GF-D8 (cell line): Measurements from ENCODE around the gene RCAN3.

Experiments used
- DNase-seq: peaks from one replicate; lab custom pipeline; 2025; lab: John Stamatoyannopoulos, UW

The RCAN3 gene

DNA sequence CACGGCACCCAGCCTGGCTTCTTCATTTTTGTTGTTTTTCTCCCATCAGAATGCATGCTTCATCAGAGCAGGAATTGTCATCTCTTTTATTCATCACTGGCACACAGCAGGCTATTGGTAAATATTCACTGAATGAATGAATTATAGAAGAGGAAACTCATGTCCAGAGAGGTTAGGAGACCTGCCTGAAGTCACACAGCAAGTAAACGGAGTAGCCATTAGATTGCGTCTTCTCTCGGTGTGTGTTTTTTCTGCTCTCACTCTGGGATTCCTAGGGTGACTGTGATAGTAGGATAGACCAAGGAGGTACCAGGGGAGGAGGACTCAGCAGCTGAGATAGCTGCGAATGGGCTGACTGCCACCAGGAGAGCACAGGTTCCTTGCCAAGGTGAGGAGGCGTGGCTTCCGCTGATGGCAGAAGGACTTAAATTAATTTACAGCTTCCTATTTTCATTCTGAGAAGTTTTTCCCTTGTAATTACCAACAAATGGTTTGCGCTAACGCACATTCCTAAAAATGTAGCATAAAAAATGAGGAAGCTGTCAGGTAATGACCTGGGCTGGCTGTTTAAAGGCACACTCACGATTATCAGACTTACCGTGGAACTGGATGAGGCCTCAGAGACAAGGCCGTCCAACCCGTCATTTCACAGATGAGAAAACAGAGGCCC lies 48.8 kb downstream of the RCAN3 start:
- DNase-seq, result no peak

DNA sequence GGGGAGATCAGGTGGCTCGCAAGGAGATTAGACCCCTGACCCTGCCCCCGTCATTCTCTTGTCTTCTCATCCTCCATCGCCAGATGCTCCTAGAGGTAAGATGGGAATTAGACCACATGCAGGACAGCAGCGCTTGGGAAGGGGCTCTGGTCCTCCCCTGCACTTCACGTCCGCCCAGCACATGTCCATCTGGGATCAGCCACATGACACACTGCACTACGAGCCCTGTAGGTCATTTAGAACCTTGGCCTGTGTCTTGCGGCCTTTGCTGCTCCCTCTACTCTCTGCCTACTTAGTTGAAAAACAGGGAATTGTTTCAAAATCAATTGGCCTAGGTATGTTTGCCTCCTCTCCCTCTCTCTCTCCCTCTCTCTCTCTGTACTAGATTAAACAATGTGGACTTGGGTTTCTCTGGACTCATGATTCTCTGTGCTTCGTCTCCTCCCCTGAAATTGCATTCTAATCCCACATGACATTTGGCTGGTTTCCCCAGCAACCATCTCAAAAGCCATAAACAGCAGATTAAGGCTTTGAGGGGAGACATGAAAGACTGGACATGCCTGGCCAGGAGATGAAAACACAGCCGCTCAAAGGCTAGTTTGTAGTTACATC lies 49.4 kb downstream of the RCAN3 start:
- DNase-seq, result no peak

DNA sequence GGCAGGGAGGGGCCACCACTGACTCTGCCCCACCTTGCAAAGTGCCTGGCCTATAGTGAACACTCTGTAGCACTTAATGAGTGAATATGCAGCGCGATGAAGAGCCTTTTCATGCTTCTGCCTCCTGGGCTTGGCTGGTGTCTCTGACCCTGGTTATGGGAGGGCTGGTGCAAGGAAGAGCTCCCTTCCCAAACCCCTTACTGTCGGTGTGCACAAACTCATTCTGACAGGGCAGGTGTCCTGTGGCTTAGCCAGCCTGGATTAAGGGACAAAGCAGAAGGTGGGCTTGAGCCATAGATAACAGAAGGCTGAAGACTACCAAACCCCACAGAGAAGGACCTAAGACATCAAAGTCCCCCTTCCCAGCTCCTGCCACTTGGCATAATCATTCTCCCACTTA lies 51.3 kb downstream of the RCAN3 start:
- DNase-seq, result no peak

DNA sequence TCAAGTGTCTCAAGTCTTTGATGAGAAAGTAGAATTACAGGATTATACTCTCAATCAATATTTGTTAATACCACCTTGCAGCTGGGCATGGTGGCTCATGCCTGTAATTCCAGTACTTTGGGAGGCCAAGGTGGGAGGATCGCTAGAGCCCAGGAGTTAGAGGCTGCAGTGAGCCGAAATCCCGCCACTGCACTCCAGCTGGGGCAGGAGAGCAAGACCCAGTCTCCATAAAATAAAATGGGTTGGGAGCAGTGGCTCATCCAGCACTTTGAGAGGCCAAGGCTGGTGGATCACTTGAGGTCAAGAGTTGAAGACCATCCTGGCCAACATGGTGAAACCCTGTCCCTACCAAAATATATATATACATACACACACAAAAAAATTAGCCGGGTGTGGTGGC lies 52.1 kb downstream of the RCAN3 start:
- no peak for DNase-seq

- no peak for DNase-seq
These were observed 53.2 kb downstream of the RCAN3 start, which contains the start of gene NCMAP for GRCh38 chr1:24555591-24556413. TSS of gene NCMAP (plus strand) at chr1:24556087. CDS start at chr1:24595431, 39,344 bp downstream.

DNA sequence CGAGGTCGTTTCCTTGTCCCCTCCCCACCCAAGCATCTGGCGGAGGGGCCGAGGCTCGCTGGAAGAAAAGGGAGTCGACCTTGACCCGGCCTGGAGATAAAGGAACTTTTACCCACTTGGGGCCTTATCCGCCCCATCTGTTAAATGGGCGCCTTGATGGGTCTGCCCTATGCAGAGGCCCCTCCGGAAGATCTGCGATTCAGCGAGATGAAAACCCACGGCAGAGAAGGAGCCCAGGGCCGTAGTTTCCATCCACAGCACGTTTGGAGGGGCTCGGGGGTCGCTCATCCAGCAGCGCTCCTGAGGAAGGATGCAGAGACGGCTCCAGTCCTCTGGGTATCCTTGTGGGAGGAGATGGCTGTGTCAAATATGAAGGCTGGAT lies 53.8 kb downstream of the RCAN3 start:
- DNase-seq, result no peak

- no peak for DNase-seq
These were observed 54.6 kb downstream of the RCAN3 start for GRCh38 chr1:24557220-24557619.

DNA sequence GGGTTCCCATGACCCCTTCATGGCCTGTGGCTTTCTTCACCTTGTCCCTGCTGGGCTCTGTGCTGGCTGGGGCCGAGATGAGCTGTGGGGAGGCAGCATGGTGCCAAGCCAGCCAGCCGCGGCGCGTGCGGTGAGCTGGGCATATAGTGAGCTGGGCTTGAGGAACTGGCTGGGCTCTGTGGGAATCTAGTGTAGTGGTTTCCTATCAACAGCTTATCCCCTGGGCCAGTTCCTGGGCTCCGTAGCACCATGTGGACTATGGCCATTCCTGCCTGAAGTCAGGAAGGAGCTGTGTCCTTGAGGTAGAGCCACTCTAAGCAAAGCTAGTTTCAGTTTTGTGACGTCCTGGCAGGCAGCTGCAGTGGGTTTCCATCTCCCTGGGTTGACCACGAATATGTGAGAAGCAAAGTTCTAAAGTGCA lies 55.1 kb downstream of the RCAN3 start:
- no peak for DNase-seq

DNA sequence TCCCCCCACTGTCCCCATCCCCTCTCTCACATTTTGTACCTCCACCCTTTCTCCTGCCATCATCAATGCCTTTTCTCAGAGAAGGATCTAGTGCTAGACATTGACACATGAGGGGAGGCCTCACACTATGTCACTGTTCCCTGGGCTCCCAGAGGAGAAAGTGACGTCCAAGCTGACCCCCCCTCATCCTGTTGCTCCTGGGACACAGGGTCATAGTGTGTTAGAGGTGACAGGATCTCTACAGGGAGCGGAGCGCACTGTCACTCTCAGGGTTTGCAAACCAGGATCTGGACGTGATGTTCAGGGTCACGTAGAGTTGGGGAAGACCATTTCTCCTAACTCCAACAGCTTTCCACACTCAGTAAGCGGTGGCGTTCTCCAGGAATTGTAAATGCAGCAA lies 55.8 kb downstream of the RCAN3 start:
- no peak for DNase-seq

DNA sequence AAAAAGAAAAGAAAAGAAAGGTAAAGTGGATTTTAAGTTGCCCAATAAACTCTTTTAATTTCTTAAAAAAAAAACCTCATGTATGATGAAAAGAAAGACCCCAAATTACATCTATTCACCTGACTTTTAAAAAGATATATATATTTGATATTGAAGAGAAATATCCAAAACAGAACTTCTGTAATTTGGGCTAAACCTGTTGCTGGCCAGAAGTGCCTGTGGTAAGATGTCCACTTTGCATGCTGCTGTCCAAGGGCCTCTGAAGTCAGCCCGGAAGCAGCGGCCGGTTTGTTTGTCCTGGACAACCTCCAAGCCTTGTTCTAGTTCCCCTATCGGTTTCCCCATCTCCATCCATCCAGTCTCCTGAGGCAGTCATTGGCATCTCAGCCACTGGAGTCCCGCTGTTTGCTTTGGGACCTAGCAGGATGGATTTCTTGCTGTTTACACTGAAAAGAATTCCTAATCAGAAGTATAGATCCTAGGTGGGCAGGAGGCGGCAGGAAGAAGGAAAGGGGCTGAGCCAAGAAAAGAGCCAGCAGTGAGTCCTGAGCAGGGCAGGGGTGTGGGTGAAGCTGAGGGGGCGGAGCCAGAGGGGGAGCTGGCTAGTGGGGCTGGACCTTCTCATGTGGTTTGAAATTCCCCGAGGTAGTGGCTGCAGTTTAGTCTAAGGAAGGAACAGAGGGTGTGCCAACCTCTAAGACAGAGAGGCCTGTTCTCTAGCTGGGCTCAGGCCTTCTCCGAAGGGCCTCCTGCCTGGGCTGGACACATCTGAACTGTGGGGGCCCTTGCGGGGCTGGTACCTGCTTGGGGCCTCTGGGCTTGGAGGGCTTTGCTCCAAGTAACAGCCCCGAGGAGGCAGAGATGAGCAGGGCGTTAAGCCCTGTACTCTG lies 56.5 kb downstream of the RCAN3 start:
- DNase-seq, result no peak

GRCh38 chr1:24560361-24560760 lies 57.7 kb downstream of the RCAN3 start:
- DNase-seq, result no peak

GRCh38 chr1:24562625-24563024 lies 60.0 kb downstream of the RCAN3 start:
- DNase-seq, result no peak

DNA sequence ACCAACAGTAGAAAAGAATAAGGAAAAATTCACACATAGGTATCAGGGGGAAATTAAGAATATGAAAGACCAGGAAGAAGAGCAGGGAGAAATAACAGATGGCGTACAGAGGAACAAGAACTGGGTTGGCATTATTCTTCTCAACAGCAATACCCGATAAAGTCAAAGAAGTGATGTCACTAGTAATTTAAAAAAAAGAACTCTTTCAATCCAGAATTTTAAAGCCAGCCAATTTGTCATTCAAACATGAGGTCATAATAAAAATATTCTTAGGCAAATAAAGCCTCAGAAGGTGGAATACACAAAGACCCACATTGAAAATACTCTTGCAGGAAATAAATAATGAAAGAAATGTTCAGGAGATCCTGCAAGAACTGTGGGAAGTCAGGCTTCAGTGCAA lies 62.1 kb downstream of the RCAN3 start:
- DNase-seq, result no peak

GRCh38 chr1:24566236-24566867 lies 63.7 kb downstream of the RCAN3 start:
- DNase-seq, result no peak

DNA sequence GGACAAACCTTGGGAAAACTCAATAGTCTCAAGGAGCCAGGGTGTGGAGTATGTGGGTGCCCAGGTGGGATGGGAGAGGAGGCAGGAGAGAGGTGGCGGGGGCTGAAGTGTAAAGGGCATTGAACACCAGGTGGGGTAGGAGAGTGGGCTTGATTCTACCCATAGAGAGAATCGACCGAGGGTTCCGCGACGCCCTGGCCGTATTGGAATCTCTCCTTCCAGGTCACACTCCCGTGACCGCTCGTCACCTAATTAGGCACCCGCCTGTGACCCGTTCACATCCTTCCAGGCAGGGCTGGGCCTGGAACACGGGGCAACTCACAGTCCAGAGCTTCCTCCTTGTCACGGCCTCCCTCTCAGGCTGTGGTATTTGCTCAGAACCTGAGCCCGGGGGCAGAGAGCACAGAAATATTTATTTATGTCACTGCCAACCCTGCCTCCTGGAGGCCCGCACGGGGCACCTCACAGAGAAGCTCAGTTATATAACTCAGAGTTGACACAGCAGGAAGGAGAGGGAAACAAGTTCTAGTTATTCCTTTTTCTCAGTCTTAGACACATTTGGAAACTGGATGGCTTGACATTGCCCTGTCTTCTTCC lies 65.3 kb downstream of the RCAN3 start:
- no peak for DNase-seq

DNA sequence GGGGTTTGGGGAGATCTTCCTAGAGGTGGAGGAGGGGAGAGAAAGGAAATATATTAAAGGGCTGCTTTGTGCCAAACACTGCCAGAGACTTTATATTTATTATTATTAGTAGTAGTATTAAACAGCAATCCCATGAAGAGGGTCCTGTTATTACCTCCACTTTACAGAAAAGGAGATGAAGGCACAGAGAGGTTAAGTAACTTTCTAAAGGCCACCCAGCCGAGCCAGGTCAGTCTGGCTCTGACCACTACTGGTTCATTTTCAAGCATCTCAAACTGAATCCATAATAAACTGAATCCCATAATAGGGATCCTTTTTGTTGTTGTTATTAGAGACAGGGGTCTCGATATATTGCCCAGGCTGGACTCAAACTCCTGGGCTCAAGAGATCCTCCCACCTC lies 65.8 kb downstream of the RCAN3 start:
- no peak for DNase-seq

DNA sequence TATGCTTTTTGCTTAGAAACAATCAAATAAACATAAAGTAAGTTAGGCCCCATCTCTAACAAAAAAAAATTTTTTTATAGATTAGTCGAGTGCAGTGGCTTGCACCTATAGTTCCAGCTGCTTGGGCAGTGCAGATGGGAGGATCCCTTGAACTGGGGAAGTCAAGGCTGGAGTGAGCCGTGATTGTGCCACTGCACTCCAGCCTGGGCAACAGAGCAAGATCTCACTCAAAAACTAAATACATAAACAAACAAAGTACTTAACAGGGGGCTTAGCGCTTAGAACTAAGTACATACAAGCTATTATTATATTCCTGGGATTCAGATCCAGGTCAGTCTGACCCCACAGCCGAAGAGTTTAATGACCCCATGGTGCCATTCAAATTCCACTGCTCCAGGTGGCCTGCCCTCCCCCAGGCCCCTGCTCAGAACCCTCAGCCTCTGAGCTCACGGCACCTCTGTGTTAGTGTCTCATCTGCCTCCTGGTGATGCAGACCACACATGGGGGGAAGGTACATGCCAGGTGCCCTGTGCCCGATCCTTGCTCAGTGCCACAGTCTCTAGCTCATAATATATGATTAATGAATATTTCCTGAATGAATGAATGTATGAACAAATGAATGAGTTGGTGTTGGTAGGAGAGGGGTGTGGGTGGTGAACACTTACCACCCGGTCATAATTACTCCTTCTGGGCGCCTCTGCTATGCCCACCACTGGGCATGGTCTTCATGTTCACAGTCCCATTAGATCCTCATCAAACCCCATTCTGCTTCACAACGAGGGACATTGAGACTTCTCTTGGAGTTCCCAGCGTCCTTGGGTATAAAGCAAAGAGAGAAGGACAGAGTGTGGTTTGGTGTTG lies 67.9 kb downstream of the RCAN3 start:
- no peak for DNase-seq

DNA sequence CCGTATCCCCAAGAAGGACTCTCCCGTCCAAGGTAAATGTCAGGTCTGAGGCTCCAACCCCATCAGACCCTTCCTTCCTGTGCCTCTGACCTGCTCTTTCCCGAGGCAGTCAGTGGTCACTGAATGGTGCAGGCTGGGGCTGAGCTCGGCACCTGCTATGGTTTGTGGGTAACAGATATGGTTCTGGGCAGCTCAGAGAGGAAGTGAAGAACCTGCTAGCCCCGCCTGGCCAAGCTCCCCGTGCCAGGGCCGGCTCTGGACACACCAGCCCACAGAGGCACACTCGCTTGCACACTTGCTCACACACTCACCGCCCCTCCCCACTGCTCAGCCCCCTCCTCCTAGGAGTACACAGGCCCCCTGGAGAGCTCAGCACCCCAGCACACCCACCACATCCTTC lies 69.7 kb downstream of the RCAN3 start:
- no peak for DNase-seq

DNA sequence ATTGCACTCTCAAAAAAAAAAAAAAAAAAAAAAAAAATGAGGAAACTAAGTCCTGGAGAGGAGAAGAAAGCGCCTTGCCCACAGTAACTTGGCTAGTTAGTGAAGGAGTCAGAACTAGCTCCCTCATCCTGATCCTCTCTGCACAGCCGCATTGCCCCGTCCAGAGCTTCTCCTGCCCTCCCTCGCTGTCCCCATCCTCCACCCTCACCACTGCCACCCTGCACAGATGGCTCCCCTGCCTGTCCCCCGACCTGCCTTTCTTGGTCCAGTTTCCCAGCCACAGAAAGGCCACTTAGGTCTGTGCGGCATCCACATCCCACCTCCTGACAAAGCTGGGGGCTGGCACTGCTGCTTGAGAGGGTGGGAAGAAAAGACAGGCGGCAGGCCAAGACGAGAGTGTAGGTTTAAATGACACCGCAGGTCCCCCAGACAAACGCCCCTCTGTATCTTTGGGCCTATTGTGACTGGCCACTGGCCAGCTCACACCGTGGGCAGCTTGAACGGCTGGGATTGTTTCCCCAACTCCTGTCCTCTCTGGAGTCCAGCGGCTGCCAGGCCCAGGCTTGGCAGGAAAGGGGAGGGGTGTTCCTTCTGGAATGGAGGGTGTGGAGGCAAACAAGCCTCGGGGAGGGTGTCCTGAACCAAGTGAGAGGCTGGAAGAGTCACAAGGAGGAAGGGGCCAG lies 73.4 kb downstream of the RCAN3 start:
- DNase-seq, result no peak

GRCh38 chr1:24578846-24579245 lies 76.2 kb downstream of the RCAN3 start:
- DNase-seq, result no peak
